SU-DHL-6 (cell line): ENCODE results near the gene FMNL1.

ENCODE experiments used
- H2AFZ ChIP-seq: fragments of 200-600 bp; sonication (generic); 2 replicates; pipeline ENCODE4 v1.6.1; 2014; ENCODE audit warnings: low read depth, mild to moderate bottlenecking, moderate library complexity, mixed read lengths, antibody characterized with exemption, low read length; ENCODE audit not compliant: severe bottlenecking
- H3F3A ChIP-seq: fragments of 200-600 bp; shearing (Covaris generic); 2 replicates; pipeline ENCODE4 v1.6.0; 2016; ENCODE audit warnings: antibody characterized with exemption, mild to moderate bottlenecking; ENCODE audit not compliant: insufficient read depth
- H3K27ac ChIP-seq: fragments of 200-600 bp; sonication (generic); 2 replicates; pipeline ENCODE4 v1.5.1; 2016; ENCODE audit warnings: low read depth, mild to moderate bottlenecking, low read length, moderate library complexity, mixed read lengths
- H3K27me3 ChIP-seq: fragments of 200-600 bp; sonication (generic), shearing (Covaris generic); 2 replicates; pipeline ENCODE4 v1.6.0; 2014; ENCODE audit warnings: mild to moderate bottlenecking, low read length
- H3K36me3 ChIP-seq: fragments of 200-600 bp; sonication (generic); 2 replicates; pipeline ENCODE4 v1.6.1; 2014; ENCODE audit warnings: mild to moderate bottlenecking, low read length, mixed read lengths
- H3K4me2 ChIP-seq: fragments of 300-600, 200-600 bp; shearing (Covaris generic), sonication (generic); 2 replicates; pipeline ENCODE4 v1.6.0; 2014; ENCODE audit warnings: low read length, low read depth, mild to moderate bottlenecking; ENCODE audit not compliant: poor library complexity, severe bottlenecking
- H3K4me3 ChIP-seq: fragments of 200-600 bp; sonication (generic); 2 replicates; pipeline ENCODE4 v1.5.1; 2014; ENCODE audit warnings: antibody characterized with exemption, low read length, mild to moderate bottlenecking, mixed read lengths; ENCODE audit not compliant: insufficient read depth, poor library complexity, severe bottlenecking
- H3K79me2 ChIP-seq: fragments of 200-600 bp; sonication (generic); 2 replicates; pipeline ENCODE4 v1.6.1; 2014; ENCODE audit warnings: mild to moderate bottlenecking, low read length, moderate library complexity; ENCODE audit not compliant: insufficient read depth
- H3K9ac ChIP-seq: fragments of 200-600 bp; sonication (generic); 2 replicates; pipeline ENCODE4 v1.7.0; 2014; ENCODE audit warnings: mild to moderate bottlenecking, low read length
- H3K9me2 ChIP-seq: fragments of 200-600 bp; sonication (generic); replicated peaks from 2 replicates; pipeline ENCODE4 v1.6.1; 2014; ENCODE audit warnings: low read length; ENCODE audit not compliant: insufficient read depth
- H3K9me3 ChIP-seq: fragments of 200-600 bp; sonication (generic); 2 replicates; pipeline ENCODE4 v1.6.1; 2014; ENCODE audit warnings: low read length, mixed read lengths; ENCODE audit not compliant: insufficient read depth
- H4K20me1 ChIP-seq: fragments of 200-600 bp; sonication (generic); 2 replicates; pipeline ENCODE4 v1.6.1; 2014; ENCODE audit warnings: low read depth, mild to moderate bottlenecking, antibody characterized with exemption, low read length, moderate library complexity, mixed read lengths
- EZH2phosphoT487 ChIP-seq: fragments of 200-600 bp; sonication (generic), shearing (Covaris generic); conservative IDR thresholded peaks from 2 replicates; pipeline ENCODE4 v1.6.1; 2018; ENCODE audit warnings: mild to moderate bottlenecking, antibody characterized with exemption, low read length, moderate library complexity, mixed read lengths
- TF ChIP-seq, protein P1 (sequence below): fragments of 200-600 bp; sonication (generic); IDR thresholded peaks from one replicate; pipeline ENCODE4 v1.5.1; 2017; ENCODE audit warnings: antibody characterized with exemption, mild to moderate bottlenecking, low read length, moderate library complexity; ENCODE audit not compliant: insufficient read depth, poor library complexity, severe bottlenecking

Gene FMNL1

DNA sequence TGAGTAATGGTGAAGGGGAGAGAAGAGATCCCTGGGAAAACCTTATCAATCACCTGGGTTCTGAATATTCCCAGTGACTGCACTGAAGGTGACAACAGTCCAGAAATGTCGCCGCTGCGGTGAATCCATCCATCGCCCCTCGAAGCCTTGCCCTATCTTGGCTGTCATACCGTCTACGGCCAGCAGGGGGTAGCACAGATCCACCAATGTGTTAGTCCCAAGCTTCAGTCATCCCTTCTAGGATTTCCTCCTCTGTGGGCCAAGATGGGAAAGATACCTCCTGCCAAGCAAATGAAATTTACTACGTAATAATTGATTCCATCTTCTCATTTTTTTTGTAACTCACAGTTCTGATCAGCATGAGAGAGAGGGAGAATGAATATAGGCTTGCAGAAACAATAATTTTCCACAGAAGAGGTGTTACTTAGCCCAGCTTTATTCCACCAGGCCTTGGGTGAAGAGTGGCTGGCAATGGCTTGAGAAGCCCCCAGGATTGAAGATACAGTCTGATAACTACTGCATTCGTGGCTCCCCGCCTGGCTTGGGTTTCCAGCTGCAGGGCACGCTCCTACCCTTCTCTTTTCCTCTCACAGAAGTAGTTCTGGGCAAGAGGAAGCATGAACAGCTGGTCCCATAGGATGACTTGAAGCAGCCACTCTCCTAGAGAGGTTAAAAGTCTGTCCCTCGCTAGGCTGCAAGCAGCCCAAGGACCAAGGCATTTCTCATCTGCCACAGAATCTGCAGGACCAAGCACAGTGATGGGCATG is 2.6 kb upstream of the FMNL1 start:
- H3K4me3 ChIP-seq: no peak overlapping the region
- H3K9ac ChIP-seq: no peak overlapping the region
- no peak overlapping the region for H2AFZ ChIP-seq
- H3K27ac ChIP-seq: peak overlapping the region; percentile 99
- no peaks in the 10 kb centered on the region for H3K9me3 ChIP-seq
- H3K79me2 ChIP-seq: peaks cover 30% of the 10 kb centered on the region
- no peaks in the 10 kb centered on the region for H3K27me3 ChIP-seq
- H3K36me3 ChIP-seq: 0 out of 2 replicates have a peak, but pooled peaks cover 5% of the 10 kb centered on the region
- H3K9me2 ChIP-seq: no peaks in the 10 kb centered on the region
- TF ChIP-seq, protein P1, sequence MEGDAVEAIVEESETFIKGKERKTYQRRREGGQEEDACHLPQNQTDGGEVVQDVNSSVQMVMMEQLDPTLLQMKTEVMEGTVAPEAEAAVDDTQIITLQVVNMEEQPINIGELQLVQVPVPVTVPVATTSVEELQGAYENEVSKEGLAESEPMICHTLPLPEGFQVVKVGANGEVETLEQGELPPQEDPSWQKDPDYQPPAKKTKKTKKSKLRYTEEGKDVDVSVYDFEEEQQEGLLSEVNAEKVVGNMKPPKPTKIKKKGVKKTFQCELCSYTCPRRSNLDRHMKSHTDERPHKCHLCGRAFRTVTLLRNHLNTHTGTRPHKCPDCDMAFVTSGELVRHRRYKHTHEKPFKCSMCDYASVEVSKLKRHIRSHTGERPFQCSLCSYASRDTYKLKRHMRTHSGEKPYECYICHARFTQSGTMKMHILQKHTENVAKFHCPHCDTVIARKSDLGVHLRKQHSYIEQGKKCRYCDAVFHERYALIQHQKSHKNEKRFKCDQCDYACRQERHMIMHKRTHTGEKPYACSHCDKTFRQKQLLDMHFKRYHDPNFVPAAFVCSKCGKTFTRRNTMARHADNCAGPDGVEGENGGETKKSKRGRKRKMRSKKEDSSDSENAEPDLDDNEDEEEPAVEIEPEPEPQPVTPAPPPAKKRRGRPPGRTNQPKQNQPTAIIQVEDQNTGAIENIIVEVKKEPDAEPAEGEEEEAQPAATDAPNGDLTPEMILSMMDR: peak; percentile 85
- TF ChIP-seq EZH2phosphoT487: no peak
- peaks cover 36% of the 10 kb centered on the region for H3F3A ChIP-seq
- no peaks in the 10 kb centered on the region for H4K20me1 ChIP-seq
- peak overlapping the region; percentile 92 for H3K4me2 ChIP-seq

DNA sequence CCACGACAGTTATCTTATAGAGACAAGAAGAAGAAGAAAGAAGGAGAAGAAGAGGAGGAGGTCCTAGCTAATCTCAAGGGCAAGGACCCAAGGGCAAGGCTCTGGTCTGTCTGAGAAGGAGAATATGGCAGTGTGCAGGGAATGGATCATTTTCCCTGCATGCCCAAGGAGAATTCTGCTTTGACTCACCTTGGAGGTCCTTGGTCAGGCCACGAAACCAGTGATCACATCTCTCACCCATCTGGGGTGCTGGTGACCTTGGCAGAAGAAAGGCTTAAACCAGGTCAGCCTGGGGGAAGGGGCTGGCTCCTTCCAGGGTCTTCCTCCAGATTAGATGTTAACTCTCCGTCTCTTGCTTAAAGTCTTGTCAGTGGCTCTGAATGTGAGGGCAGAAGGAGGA is 1.6 kb upstream of the FMNL1 start:
- Histone ChIP-seq H3K79me2 (peaks cover 40% of the 10 kb centered on the region), H3K9me3 (no peaks in the 10 kb centered on the region), H3F3A (peaks cover 44% of the 10 kb centered on the region), H3K4me2 (peak overlapping the region; percentile 92), H3K27me3 (no peaks in the 10 kb centered on the region), H3K9ac (peak overlapping the region; percentile 98), H3K27ac (peak overlapping the region; percentile 99), H3K4me3 (no peak overlapping the region), H4K20me1 (no peaks in the 10 kb centered on the region), H3K9me2 (no peaks in the 10 kb centered on the region), H2AFZ (no peak overlapping the region), H3K36me3 (0 out of 2 replicates have a peak, but pooled peaks cover 5% of the 10 kb centered on the region)
- no peak for TF ChIP-seq EZH2phosphoT487
- TF ChIP-seq, protein P1: no peak

DNA sequence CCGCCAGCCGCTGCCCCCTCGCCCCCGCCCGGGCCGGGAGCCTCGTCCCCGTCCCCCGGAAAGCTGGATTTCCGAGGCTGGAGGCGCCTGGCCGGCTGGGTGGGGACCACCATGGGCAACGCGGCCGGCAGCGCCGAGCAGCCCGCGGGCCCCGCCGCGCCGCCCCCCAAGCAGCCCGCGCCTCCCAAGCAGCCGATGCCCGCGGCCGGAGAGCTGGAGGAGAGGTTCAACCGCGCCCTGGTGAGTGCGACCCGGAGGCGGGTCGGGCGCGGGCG is 266 bp downstream of the FMNL1 start:
- no peaks in the 10 kb centered on the region for H4K20me1 ChIP-seq
- no peak overlapping the region for H2AFZ ChIP-seq
- peaks cover 50% of the 10 kb centered on the region for H3K79me2 ChIP-seq
- peak overlapping the region; percentile 92 for H3K4me2 ChIP-seq
- H3K27ac ChIP-seq: peak overlapping the region; percentile 99
- peak overlapping the region; percentile 98 for H3K9ac ChIP-seq
- TF ChIP-seq, protein P1: no peak
- TF ChIP-seq EZH2phosphoT487: no peak
- peaks cover 61% of the 10 kb centered on the region for H3F3A ChIP-seq
- no peaks in the 10 kb centered on the region for H3K9me3 ChIP-seq
- no peaks in the 10 kb centered on the region for H3K9me2 ChIP-seq
- no peaks in the 10 kb centered on the region for H3K27me3 ChIP-seq
- H3K36me3 ChIP-seq: no peaks in the 10 kb centered on the region
- peak overlapping the region; percentile 85 for H3K4me3 ChIP-seq
